Hematopoietic multipotent progenitor cell treated with erythropoietin and hydrocortisone succinate and interleukin-3 and kit ligand, for 6 days (in vitro differentiated cells): ENCODE results near the gene ABCB11.
"Not testable (repeated sequence)": the region's sequence is repeated elsewhere in the genome, so short reads cannot be mapped to it uniquely, and the experiment has no call there.

Source experiments
- DNase-seq: peaks from one replicate; pipeline ENCODE4 v3.0.0-alpha.2; 2015

Gene ABCB11

DNA sequence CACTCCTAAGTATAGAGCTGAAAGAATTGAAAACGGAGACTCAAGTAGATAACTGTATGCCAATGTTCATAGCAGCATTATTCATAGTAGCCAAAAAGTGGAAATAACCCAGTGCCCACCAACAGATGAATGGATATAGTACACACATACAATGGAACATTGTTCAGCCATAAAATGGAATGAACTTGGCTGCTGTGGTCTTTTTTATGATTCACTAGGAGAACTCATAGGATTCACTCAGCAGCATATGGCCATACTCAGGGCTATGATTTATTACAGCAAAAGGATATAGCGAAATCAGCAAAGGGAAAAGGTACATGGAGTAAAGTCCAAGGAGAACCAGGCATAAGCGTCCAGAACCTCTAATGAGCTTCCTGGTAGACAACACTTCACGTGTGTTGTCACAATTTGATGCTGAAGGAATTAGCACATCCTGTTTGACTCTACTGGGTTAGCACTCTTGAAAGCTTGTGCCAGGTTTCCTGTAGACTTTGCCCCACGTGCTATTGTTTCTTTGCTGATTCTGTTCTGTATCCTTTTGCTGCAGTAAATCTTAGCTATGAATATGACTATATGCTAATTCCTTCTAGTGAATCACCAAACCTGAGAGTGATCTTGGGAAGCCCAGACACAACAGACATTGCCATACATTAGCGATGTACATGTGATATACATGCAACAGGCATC is 156.6 kb downstream of the ABCB11 start:
- DNase-seq, result no peak

DNA sequence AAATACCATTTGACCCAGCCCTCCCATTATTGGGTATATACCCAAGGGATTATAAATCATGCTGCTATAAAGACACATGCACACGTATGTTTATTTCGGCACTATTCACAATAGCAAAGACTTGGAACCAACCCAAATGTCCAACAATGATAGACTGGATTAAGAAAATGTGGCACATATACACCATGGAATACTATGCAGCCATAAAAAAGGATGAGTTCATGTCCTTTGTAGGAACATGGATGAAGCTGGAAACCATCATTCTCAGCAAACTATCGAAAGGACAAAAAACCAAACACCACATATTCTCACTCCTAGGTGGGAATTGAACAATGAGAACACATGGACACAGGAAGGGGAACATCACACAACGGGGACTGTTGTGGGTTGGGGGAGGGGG is 160.3 kb downstream of the ABCB11 start:
- not testable (repeated sequence) for DNase-seq
